ENCODE data around the gene ARHGEF7.

The ARHGEF7 gene

DNA sequence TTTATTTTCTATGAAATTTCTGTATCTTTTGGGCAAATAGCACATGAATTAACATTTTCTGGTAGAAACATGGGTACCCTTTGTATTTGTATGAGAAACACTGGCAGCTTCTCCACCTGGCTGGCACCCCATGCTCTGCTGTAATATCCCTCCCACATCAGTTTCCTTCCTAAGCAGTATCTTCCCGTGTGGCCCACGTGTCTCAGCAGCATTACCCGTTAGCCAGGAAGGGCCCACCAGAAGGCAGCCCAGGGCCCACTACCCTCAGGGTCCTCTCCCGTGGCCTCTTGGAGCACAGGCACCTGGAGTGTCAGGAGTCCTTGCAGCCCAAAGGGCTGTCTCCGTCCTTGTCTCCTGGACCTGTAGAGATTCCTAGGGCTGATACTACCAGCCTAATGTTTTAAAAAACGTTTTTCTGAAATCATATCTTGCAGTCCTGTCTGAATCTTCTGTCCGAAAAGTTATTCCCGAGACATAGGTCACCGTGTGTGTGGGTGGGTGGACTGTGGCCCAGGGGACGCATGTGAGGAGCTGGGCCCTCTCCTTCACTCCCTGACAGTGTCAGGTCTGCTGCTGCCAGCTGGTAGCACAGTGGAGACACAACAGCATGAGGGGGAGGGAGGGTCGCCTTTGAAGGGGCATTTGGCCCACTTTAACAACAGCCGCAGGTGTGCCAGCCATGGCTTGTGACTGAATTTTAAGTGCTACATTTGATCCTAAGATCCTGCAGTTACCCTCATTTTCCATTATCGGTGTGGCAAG, 183.3 kb downstream of the ARHGEF7 start:
- DNase-seq (ENCODE audit: low read depth, low spot score): no peak

DNA sequence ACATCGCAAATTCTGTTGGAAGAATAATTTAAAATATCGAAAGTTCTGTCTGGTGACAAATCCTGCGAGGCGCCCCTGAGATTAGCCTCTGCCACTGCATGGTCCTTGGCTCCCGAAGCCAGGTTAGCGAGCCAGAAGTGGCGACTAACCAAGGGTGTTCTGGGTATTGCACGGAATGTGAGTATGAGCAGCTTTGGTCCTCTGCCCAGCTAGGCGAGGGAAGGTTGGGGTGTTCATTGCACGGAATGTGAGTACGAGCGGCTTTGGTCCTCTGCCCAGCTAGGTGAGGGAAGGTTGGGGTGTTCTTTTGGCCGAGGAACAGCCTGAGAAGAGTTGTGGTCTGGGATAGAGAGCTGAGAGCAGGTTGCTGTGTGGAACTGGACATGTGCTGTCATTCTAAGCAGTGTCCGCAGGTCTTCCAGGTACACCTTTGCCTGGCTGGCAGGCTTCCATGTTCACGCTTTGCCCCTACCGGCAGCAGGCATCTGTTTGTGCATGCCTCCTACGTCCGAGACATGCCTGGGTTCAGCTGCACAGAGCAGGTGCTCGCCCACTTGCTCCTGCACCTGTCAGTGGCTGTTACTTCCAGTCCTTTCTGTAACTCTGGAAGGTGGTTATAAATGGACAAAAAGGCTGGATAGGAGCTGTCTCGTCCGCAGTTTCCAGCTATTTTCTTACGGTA, 187.1 kb downstream of the ARHGEF7 start:
- DNase-seq (ENCODE audit: low read depth, low spot score): no peak

DNA sequence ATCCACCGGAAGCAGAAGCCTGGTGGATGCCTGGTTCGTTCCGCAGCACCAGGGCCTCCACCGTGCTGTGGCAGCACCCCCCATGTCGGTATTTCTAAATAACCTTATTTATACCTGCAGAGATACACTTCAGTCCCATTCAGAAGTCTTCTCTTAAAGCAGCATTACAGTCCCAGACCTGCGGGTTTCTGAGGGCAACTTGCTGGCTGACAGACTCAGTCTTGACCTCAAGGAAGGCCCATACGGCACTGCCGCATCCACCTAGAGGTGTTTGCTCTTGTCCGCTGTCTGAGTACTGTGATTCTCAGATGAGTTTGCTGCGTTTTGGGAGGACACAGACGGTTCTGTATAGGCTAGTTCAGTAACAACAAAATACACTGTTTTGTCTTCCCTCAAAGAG, 188.4 kb downstream of the ARHGEF7 start:
- no peak for DNase-seq (ENCODE audit: low read depth, low spot score)

DNA sequence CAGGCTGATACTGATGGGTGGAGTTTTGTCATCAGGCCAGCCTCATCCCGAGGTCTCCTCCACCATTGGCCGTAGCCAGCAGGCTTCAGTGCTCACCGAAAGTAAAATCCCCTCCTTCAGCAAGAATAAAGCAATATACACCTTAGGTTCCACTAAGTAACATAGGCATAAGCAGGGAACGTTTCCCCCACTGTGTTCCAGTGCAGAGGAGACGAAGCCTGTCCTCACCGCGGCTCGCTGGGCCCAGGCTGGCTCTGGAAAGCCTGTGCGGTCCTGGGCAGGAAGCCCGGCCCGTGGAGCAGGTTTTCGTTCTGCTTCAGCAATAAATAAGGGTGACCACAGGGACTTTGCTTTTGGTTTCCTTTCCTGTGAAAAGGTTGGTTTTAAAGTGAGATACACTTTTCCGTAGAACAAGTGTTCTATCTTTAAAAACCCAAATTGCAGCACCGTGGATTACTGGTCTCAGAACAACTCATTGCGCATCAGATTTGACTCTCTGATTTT, 189.0 kb downstream of the ARHGEF7 start:
- no peak for DNase-seq (ENCODE audit: low read depth, low spot score)

DNA sequence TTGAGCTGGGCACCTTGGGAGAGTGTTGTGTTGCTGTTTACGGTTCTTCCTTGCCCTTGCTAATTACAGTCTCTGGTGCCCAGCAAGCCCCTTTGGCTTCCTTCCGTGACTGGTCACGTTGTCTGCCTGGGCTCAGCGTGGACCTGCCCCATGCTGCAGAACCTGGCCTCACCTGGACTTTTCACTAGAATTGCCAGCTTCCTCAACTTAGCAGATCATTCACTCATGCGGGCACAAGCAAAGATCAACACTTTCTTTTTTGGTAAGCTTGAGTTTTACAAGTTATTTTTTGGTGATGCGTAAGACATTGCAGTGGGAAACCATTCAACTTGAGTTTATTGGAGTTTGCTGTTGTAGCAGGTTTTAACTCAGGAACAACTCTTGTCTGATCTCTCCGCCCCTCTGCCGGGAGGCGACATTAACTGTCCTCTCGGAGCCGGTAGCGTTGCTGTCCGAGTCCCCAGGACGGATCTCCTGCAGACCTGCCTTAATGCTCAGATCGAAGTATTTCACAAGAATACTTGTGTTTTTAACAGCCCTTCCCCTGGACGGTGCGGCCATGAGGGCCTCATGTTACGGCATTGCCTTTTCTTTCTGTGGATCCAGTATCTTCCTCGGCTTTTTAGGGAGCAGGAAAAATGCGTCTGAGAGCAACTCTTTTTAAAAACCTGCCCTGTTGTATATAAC, 189.6 kb downstream of the ARHGEF7 start:
- DNase-seq (ENCODE audit: low read depth, low spot score): no peak

GRCh38 chr13:111312944-111313590, 198.0 kb downstream of the ARHGEF7 start:
- DNase-seq (ENCODE audit: low read depth, low spot score): no peak

- DNase-seq (ENCODE audit: low read depth, low spot score): no peak
Observed at GRCh38 chr13:111313911-111314425, 198.9 kb downstream of the ARHGEF7 start.

DNA sequence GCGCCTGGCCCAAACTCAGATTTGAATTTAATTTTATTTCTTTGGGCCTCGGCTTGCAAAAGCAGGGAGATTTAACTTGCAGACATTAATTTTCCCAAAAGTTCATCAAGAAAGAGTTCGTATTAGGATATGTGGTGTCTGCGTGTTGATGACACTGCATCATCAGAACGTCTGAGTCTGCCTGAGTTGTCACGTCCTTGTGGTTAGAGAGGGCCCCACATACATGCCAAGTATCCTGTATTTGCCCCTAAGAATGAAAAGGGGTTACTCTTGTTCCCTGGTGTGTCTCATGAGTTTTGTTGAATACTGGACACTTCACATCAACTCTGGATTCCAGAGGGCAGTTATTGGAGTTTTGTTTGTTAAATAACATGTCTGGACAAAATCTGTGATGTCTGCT, 199.7 kb downstream of the ARHGEF7 start:
- no peak for DNase-seq (ENCODE audit: low read depth, low spot score)

DNA sequence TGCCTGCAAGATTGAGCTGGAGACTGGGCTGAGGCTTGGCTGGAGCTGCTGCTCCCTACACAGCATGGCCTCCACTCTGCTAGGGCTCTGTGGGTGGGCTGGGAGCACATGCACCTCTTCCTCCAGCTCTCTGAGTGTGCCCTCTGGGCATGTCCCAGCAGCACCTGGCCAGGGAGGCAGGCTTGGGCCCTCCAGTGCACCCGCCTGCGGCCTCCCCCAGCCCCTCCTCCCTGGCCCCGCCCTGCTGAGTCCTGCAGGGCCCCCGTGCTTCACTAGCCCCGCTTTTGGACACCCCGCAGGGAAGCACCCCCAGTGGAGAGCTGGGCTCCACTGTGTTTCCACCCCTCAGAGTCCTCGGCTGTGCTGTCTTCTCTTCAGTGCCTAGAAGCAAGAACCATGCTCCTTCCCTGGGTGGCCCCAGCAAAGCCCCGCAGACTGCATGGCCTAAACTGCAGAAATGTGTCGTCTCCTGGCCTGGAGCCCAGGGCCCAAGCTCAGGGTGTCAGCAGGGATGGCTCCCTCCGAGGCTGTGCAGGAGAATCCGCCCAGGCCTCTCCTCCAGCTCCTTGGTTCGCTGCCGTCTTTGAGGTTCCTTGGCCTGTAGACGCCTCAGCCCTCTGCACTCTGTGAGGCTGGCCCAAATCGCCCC, 200.4 kb downstream of the ARHGEF7 start:
- DNase-seq (ENCODE audit: low read depth, low spot score): no peak

DNA sequence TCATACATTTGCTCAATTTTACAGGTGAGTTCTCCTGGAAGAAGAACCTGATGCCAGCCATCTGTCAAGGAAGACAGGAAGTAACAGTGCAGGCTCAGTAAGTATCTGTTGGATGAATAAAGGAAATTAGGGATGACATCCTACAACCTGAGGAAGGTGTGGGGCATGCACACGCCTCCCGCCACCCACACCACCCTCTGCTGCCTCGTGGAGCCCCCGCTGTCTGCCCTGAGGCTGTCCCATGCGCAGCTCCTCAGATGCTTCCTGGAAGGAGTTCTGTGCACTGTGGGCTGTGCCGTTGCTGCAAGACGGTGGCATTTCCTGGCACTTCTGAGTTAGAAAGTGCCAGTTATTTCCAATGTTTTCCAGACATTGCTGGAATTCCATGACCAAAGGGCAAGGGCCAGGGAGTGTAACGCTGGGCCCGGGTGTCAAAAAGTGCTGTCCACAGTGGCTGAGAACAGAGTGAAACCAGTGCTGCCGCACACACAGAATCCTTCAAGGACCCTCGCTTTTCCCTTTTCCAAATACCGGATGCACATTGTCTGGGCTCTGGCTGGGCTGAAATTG, 201.1 kb downstream of the ARHGEF7 start:
- no peak for DNase-seq (ENCODE audit: low read depth, low spot score)

DNA sequence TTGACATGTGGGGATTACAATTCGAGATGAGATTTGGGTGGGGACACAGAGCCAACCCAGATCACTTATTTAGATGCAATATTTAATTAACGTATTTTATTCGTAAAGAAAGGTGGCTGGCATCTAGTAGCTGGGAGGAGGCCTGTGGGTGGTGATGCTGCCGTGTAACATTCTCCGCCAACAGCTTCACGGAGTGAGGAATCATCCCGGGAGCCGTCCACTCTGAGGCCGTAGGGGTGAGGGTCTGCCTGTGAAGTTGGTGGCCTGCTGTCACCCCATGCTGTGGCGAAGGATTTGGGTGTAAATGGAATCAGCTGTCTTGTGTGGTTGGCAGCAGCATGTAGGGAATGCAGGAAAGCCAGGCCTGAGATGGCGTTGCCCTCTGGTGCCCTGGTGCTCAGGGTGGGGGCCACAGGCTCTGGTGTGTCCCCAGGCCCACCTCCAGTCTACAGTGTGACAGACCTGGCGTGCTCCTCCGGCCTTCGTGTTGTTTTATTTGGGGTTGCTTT, 202.0 kb downstream of the ARHGEF7 start:
- no peak for DNase-seq (ENCODE audit: low read depth, low spot score)

DNA sequence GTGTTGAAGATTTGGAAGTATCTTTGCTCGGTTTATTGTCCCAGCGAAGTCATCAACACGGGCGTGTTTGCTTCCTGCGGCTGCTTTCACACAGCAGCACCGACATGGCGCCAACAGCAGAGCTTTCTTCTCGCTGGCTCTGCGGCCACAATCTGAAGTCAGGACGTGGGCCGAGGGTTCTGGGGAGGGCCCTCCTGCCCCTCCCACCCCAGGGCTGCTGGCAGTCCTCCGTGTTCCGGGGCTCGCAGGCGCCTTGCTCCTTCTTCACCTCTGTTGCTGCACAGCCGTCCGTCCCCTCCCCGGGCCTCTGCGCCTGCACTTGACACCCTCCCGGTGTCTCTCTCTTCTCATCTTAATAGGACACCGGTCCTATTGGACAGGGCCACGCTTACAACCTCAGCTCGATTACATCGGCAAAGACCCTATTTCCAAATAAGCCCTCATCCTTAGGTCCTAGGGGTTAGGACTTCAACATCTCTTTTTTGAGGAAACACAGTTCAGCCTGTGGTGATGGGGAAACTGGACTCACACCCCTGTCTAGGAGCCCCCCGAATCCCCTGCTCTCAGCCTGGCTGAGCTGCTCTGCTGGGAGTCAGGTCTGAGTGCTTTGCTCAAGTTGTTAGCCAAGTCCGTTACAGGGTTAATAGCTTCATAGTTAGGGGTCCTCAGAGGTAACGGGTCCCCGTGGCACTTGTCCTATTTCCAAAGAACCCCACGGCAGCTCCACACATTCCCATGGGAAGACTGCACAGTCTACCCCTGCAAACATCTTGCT, 202.6 kb downstream of the ARHGEF7 start:
- DNase-seq (ENCODE audit: low read depth, low spot score): no peak

GRCh38 chr13:111318386-111318785, 203.3 kb downstream of the ARHGEF7 start:
- DNase-seq (ENCODE audit: low read depth, low spot score): no peak

DNA sequence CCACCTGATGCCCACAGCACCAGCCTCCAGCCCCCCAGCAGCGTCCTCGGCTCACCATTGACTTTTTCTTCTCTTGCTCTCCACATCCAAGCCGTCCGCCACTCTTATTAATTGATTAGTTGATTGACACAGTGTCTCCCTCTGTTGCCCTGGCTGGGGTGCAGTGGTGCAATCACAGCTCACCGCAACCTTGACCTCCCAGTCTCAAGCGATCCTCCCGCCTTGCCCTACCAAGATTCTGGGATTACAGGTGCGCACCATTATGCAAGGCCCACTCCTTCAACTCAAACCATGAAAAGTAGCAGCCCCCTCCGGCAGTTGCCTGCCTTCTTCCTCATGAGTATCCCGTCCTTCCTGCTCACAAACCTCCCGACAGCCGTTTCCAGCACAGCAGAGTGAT, 204.4 kb downstream of the ARHGEF7 start:
- no peak for DNase-seq (ENCODE audit: low read depth, low spot score)

GRCh38 chr13:111319998-111320911, 205.1 kb downstream of the ARHGEF7 start, which contains the start of gene TEX29:
Gene TEX29 (plus strand): TSS chr13:111320642. CDS start chr13:111320891, 249 bp downstream.
- no peak for DNase-seq (ENCODE audit: low read depth, low spot score)

DNA sequence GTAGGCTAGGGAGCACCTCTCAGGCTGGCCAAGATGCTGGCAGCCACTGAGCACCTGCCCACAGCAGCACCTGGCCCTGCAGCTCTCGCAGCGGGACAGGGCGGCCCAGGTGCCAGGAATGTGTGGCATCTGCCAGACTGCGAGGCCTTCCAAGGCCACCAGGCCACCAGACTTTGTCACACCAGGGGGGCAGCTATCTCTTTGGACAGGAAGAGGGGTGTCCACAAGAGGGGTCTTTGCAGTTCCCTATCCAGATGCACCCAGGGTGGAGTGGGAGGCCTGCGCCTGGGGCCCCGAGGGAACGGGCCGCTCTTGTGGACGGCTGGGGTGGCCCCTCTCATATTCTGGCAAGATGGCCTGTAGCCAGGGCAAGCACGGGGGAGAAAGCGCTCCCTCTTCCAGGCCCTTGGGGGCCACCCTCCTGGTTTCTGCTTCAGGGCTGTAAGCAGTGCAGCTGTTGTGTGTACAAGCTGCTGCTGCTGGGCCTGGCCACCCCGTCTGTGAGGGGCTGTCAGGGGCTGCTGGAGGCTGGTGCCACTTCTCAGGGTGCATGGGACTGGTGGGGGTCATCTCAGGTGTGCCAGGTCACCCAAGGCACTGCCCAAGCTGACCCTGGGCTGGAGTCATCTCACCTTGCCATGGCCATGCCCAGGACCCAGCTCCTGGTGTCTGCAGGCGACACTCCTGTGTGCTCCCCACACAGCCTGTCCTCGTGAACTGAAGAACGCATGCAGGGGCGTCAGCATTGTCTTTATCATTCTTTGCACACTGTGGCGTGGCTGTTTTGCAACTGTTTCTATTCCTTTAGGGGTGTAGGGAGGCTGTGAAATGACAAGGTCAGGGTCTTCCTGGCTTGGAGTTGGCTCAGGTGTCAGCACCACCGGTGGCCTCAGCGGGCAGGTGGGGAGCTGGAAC, 207.1 kb downstream of the ARHGEF7 start:
- no peak for DNase-seq (ENCODE audit: low read depth, low spot score)

- no peak for DNase-seq (ENCODE audit: low read depth, low spot score)
Observed at GRCh38 chr13:111322916-111323331, 207.8 kb downstream of the ARHGEF7 start.

- no peak for DNase-seq (ENCODE audit: low read depth, low spot score)
Observed at GRCh38 chr13:111323549-111323948, 208.4 kb downstream of the ARHGEF7 start.
